ENCODE measurements around the gene TRABD2B.

DNA sequence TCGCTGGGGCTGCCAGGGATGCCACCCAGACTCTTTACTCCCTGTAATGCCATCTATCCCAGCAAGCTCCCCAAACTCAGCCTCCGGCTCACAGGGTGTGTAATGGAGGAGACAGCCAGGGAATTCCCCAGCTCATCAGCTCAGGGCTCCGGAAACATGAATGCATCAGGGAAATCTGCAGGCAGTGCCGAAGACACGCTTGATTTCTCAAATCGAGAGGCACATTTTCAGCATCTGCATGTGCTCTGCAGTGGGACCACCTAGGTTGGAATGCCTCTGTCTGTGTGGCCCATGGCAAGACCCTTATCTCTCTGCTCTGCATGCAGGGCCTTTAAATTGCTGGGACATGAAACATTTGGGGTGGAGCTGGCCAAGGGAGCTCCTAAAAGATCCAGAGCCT lies 170.1 kb downstream of the TRABD2B start:
- TF ChIP-seq, protein P1, sequence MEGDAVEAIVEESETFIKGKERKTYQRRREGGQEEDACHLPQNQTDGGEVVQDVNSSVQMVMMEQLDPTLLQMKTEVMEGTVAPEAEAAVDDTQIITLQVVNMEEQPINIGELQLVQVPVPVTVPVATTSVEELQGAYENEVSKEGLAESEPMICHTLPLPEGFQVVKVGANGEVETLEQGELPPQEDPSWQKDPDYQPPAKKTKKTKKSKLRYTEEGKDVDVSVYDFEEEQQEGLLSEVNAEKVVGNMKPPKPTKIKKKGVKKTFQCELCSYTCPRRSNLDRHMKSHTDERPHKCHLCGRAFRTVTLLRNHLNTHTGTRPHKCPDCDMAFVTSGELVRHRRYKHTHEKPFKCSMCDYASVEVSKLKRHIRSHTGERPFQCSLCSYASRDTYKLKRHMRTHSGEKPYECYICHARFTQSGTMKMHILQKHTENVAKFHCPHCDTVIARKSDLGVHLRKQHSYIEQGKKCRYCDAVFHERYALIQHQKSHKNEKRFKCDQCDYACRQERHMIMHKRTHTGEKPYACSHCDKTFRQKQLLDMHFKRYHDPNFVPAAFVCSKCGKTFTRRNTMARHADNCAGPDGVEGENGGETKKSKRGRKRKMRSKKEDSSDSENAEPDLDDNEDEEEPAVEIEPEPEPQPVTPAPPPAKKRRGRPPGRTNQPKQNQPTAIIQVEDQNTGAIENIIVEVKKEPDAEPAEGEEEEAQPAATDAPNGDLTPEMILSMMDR (IDR thresholded peaks at IDR 0.05) = no peak
- TF ChIP-seq POLR2A (IDR thresholded peaks at IDR 0.05) = no peak
